ENCODE measurements around the gene LRRC27.

DNA sequence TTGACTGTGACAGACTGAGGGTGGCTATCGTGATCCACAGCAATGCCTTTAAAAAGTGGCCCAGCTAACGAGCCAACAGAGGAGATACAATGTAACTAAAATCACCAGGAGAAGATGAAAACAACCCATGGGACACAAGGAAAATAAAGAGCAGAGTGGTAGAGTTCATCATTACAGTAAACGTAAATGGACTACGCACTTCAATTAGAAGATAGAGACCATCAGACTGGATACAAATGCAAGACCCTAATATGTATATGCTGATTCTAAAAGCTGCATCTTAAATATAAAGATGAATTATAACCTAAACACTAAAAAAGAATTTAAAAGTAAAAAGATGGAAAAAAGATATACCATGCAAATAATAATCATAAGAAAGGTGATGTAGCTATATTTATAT, 17.7 kb upstream of the LRRC27 start:
- TF ChIP-seq CTCF (IDR thresholded peaks at IDR 0.05) = no peak
- no peak for TF ChIP-seq EZH2 (IDR thresholded peaks at IDR 0.05; ENCODE audit: borderline replicate concordance, insufficient read depth, low read depth, low read length, poor library complexity, severe bottlenecking)
